Stimulated activated CD4-positive, alpha-beta T cell treated with anti-CD3 and anti-CD28 coated beads, Interleukin-4, amount 100 ng/mL, for 48 hours (primary cell): ENCODE data around the gene FN3KRP.

Experiments
- DNase-seq, 2 donors: peaks; one replicate each; pipeline ENCODE4 v3.0.0-alpha.2; 2020; ENCODE audit warnings: low read depth in 2 of 2

FN3KRP gene, protein sequence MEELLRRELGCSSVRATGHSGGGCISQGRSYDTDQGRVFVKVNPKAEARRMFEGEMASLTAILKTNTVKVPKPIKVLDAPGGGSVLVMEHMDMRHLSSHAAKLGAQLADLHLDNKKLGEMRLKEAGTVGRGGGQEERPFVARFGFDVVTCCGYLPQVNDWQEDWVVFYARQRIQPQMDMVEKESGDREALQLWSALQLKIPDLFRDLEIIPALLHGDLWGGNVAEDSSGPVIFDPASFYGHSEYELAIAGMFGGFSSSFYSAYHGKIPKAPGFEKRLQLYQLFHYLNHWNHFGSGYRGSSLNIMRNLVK

DNA sequence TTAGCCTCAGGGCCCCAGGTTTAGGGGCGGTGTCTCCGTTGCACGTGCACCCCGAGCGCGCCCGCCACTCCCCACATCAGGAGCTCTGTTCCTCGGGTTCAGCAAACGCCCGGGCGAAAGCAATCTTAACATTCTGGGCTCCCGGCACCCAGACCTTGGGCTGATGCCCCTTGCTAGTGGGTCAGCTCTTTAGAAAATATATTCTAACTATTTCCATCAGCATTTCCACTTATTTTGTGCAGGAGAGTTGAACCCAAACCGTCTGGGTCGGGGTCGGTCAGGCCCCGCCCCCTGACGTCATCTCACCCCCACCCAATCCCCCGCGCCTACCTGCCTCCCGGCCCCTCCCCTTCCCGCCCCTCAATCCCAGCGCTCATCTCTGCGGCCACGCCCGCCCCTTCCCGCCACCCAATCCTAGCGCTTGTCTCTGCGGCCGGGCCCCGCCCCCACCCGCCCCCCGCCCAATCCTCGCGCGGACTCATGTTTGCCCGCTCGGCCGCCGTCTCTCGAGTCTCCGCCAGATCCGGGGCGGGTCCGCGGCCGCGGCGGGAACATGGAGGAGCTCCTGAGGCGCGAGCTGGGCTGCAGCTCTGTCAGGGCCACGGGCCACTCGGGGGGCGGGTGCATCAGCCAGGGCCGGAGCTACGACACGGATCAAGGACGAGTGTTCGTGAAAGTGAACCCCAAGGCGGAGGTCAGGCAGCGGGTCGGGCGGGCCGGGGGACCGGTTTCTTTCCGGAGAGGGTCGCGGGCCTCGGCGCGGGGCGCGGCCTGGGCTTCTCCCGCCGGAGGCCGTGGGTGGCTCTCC lies at the start of gene FN3KRP:
Gene FN3KRP (plus strand): TSS at position 504 of the 808 bp plus-strand sequence. CDS start 50 bp downstream, at position 554.
- DNase-seq, result peak; percentile 81 to 91

DNA sequence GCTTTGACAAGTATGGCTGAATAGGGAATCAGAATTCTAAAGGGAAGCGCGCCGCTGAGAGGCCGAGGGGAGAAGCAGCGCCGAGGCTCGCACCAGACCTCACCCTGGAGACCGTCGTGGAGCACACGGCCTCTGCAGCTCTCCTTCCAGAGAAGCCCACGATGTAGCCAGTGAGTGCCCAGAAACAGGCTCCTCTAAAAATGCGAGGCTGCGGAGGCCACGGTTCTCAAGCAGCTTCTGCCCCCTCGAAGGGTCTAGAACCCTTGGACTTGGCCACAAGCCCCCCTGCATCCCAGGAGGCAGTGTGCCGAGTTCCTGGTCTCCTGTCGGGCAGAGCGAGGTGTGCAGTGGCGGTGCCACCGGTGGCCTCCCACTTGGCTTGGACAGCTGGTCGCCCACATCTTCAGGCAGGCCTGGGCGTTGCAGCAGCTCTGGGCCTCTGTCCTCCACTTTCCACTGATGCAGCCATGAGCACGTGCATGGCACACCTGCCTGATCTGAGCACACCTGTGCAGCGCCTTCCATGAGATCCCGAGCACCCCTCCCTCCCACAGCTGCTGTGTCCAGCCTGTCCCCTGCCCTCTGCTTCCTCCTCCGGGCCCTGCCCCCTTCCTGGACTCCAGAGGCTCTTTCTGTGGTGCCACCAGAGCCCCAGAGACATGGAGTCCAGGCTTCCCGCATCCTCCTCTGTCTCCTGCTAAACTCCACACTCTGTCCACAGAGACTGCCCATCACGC lies 49.4 kb upstream of the FN3KRP start:
- DNase-seq, result no peak

DNA sequence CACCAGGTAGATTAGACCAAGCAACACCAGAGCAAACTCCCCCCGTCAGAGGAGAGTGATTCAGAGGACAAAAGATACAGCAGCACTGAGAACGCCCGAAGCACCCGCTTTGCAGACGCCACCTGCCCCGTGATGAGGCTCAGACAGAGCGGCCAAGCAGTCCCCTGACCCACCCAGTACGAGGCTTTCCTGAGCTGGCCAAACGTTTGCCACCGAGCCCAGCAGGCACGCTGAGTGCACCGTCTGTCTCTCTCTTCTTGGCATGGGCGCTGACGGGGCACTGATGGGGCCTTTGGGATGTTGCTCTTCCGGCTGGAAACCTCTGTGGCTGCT lies 48.9 kb upstream of the FN3KRP start:
- DNase-seq, result no peak

DNA sequence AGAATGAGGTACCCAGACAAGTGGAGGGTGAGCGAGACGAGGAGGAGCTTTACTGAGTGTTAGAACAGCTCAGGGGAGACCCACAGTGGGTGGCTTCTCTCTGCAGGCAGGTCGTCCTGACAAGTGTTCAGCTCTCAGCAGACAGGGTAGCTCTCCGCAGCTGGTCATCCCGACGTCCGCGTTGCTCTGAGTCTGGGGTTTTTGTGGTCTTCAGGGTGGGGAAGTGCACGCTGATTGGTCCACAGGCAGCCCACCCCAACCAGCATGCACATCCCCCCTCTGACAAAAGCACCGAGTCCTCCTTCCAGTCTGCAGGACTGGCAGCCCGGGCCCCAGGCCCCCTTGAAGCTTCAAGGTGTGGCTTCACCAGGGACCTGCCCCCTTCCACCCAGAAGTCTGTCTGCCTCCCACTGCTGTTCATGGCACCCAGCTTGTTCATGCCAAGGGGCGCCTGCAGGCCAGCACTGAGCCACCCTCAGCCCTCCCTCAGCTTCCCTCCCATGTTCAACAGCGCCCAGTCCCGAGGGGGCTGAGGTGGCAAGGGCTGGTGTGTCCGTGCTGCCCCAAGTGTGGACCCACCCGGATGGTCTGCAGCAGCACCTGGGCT lies 48.4 kb upstream of the FN3KRP start:
- no peak for DNase-seq

DNA sequence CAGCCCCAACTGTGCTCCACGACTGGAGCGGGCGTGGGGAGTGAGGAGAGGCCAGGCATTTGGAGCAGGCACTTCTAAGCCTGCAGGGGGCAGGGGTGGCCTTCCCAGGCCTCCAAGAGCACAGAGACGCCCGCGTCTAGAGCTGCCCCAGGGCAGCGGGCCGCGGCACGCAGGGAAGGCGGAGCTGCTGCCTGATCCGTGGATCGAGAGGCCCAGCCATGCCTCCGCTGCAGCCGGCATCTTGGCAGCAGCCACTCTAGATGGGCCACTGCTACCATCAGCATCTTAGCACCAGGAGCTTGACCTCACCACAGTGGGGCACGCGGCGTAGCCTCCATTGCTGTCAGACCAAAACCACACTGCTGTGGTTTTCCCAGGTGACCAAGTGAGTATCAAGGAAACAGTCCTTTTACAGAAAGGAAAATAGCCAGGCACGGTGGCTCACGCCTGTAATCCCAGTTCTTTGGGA lies 47.8 kb upstream of the FN3KRP start:
- DNase-seq, result peak; percentile 33 to 38

DNA sequence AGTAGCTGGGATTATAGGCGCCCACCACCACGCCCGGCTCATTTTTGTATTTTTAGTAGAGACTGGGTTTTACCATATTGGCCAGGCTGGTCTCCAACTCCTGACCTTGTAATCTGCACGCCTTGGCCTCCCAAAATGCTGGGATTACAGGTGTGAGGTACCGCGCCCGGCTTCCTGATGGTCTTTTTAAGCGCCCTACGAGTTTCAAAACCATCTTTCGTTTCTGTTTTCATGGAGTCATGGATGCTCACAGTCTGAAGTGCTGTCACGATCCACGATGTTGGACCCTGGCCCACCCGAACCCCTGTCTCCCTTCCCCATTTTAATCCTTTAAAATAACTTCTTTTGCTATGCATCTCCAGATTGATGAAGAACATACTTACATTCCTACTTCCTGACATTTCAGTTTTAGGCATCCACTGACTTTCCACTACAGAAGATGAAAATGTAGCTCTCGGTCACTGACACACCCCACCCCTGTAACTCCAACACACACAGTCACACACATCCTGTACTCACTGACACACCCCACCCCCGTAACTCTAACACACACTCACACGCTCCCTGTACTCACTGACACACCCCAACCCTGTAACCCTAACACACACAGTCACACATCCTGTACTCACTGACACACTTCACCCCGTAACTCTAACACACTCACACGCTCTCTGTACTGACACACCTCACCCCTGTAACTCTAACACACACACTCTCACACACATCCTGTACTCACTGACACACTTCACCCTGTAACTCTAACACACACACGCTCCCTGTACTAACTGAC lies 45.6 kb upstream of the FN3KRP start:
- DNase-seq, result no peak

DNA sequence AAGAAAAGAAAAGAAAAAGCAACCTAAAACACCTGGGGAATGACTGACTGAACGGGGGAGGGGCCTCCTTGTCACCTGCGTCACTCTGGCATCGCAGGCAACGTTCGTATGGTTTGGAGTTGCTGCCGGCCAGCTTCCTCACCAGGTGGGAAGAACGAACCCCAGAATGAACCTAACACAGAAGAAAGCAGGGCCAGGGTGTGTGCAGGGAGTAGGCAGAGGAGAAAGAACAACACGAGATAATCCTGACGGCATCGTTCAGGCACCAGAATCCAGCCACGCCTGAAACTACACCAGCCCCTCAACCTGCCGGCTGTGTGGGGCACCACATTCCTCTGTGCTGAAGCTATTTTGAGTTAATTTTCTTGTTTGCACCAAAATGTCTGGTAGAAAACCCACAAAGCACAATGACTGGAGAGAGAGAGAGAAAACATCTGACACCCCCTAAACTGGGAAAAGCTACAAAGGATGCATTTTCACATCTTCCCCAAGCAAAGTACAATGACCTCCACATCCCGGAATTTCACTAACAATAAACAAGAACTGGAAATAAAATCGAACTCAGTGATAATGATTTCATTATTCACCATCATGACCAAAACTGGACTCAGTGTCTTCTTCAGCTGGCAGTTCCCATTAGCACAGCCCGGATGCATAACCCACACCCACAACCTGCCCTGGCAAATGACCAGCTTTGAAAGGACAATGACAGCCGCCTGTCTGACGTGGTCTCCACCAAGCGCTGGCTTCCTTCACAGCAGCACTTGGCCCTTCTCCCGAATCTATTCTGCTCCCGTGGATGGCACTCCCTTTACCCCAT lies 41.6 kb upstream of the FN3KRP start:
- DNase-seq, result no peak

DNA sequence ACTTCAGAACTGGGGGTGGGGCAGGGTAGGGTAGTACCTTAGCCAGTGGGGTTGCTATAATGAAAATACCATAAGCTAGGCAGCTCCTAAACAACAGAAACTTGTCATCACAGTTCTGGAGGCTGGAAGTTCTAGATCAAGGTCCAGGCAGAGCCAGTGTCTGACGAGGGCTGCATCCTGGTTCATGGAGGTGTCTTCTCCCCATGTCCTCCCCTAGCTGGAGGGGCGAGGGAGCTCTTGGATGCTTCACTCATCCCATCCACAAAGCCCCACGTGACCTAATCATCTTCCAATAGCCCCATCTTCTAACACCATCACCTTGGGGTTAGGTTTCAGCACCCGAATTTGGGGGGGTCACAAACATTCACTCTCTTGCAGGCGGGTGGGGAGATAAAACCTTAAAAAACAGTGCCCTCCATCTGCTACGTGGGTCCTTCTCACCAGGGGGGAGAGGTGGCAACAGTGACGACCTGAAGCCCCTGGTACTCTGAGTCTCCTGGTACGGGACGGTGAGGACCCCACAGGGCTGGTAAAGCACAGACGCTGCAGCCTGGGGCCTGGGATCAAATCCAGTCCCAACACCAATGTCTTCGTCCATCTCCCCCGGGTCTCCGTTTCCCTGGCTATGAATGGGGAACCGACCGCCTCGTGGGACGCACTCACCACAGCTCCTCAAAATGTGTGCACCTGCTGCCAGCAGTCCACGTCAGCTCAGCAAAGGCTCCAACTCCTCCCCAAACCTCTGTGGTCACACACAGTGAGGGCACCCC lies 40.8 kb upstream of the FN3KRP start:
- no peak for DNase-seq

DNA sequence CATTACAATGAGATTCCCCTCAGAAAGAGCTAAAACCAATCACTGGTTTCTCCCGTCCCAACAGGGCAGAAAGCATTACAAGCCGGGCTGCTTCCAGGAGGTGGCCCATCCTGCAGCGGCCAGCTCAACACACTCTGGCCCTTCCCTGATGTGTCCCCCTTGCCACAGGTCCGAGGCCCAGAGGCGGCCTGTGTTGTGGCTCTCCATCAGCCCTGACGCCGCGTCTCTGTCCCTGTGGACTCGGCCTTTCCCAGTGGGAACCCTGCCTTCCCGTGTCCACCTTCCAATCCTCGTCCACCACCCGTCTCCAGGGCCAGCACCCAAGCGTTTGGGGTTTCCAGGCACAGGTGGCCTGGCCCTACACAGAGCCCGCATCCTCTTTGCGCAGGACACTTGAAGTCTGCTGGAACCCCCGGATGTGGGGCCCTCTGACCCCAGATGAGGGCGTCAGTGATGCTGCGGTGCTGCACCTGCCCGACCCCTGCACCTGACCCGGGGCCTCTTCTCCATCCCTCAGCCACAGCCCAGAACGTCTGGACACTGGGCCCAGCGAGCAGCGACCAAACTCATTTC lies 39.1 kb upstream of the FN3KRP start:
- DNase-seq, result no peak

DNA sequence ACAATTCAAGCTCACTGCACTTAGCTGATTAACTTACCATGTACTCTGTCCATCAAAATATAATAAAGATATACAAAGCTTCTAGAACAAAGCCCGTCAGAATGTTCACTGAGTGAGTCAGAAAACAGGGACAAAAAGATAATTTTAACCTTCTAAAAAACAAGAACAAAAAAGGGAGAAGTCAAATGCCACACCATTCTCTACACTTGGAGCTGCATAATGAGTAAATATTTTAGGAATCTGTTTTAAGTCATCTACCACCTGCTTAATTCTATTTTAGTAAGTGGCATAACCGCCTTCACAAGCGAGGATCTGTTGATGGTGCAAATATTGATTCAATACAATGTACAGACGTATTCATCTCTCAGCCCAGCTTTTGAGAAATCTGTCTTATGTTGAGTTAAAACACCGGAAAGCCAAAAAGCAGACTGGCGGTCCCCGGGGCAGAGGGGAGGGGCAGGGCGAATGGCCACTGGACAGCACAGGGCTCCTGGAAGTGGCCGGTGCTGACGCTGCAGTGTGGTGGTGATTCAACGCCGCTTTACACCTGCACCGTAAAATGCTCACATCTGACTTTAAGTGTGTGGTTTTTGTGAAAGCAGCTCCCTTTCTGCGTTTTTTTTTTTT lies 38.1 kb upstream of the FN3KRP start:
- no peak for DNase-seq

DNA sequence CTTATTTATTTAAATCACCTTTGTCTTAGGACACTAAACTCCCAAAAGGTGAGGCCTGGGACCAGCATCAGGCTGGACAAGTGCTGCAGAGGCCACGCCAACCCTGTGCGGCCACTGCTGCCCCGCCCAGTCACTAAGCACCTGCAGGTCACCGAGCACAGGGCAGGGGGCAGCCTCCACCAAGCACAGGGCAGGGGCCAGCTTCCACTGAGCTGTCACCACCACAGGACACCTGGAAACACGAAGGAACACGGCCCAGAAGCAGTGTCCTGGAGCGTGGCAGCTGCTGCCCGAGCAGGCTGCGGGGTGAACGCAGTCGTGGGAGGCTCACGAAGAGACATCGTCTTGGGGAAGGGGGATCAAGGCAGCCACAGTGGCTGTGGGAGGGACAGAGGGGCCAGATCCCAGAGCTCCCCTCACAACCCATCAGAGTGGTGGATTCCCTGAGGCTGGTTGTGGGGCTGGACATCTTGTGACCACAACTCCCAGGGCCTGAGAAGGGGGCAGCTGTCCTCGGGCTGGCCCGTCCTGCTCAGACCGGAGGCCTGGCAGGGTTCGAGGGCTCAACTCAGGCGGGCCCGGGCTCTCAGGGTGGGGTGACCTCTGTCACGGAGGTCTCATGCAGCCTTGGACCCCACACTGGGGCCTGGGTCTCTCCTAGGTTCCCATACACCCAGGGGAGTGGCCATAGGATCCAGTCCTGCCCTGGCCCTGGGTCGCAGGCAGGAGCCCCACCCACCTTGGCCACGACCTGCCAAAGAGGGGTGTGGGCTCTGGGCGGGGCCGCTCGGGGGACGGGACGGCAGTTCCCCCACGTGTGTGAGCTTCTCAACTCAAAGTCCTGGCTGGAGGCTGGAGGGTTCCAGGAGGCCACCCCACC lies 36.7 kb upstream of the FN3KRP start:
- DNase-seq, result no peak

DNA sequence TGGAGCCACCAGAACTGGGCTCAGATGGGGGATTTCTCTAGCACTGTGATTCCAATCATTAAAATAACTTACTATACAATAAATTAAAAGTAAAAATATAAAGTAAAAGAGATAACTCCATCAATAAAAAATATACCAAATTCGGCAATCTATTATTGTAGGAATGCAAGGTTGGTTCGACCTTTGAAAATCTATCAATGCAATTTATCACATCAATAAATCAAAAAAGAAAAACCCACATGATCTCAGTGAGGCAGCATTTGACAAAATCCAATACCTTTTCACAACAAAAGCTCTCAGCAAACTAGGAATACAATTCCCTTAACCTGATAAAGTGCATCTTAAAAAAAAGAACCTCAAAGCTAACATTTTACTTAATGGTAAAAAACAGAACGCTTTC lies 35.0 kb upstream of the FN3KRP start:
- no peak for DNase-seq

DNA sequence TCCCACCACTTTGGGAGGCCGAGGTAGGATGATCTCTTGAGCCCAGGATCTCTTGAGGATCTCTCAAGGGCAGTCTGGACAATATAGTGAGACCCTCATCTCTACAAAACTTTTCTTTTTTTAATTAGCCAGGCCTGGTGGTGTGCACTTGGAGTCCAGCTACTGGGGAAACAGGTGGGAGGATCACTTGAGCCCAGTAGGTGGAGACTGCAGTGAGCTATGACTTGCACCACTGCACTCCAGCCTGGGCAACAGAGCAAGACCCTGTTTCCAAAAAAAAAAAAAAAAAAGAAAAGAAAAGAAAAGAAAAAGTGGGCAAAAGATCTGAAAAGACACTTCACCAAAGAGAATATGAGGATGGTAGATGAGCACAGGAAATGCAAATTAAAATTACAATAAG lies 33.0 kb upstream of the FN3KRP start:
- DNase-seq, result no peak

DNA sequence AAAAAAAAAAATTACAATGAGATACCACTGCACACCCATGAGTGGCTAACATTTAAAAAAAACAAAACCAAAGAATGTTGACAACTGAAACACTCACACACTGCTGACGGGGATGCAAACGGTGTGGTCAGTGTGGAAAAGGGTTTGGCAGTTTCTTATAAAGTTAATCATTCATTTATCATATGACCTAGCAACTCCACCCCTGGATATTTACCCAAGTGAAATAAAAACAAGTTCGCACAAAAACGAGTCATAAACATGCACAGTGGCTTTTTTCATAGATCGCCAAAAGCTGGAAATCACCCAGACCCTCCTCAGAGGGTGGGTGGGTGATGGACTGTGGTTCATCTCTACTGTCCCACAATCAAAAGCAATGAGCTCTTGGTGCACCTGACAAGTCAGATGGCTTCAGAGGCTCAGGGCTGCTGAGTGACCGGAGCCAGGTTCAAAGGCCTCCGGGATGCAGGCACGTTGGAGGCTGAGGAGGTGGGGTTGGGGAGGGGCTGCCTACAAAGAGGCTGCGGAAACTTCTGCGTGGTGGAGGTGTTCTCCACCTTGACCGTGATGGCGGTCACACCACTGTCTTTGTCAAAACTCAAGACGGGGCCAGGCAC lies 32.2 kb upstream of the FN3KRP start:
- DNase-seq, result no peak

DNA sequence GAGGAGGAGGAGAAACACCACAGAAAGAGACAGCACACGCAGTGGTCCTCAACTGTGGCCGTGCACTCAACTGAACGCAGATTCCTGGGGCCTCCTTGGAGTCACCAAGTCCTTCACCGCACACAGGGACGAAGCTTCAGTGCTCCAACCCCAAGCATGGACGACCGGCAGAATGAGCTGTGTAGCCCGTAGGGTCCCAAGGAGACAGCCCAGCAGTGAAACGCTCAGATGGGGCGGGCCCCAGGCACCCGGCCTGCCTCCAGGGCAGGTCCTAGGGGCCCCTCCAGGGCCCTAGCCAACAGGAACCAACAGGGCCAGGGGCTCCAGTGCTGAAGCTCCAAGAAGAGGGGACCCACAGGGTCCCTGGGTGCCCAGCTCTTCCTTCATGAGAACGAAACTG lies 31.2 kb upstream of the FN3KRP start:
- no peak for DNase-seq

DNA sequence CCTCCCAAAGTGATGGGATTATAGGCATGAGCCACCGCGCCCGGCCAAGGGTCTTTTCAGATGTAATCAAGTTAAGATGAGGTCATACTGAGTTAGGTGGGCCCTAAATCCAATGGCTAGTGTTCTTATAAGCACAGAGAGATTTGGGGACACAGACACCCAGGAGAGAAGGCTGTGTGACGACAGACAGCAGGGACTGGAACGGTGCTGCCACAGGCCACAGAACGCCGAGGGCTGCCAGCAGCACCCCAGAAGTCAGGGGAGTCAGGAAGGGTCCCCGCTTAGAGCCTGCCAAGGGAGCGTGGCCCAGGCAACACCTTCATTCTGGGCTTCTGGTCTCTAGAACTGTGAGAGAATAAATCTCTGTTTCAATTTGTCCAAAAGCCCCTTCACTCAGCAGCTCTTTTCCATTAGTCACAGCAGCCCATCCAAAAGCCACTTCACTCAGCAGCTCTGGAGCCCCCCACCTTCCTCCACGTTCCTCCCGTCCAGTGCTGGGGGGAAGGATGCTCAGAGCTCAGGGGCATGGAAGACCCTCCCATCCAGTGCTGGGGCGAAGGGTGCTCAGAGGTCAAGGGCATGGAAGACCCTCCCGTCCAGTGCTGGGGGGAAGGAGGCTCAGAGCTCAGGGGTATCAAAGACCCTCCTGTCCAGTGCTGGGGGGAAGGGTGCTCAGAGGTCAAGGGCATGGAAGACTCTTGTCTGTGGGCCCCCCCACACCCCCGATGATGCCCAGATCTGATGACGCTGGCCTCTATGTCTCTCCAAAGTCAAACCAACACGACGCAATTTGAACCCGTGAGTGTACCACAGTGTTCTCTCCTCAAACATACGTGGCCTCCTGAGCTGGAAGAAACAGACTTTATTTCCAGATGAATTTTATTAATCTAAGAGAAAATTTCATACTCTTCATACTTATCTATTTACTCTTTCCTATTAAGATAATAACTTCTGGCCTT lies 29.9 kb upstream of the FN3KRP start:
- DNase-seq, result no peak
